Measurements from ENCODE around the gene EEF1AKMT2.
"Not testable (repeated sequence)": the region's sequence is repeated elsewhere in the genome, so short reads cannot be mapped to it uniquely, and the experiment has no call there.

EEF1AKMT2 gene

DNA sequence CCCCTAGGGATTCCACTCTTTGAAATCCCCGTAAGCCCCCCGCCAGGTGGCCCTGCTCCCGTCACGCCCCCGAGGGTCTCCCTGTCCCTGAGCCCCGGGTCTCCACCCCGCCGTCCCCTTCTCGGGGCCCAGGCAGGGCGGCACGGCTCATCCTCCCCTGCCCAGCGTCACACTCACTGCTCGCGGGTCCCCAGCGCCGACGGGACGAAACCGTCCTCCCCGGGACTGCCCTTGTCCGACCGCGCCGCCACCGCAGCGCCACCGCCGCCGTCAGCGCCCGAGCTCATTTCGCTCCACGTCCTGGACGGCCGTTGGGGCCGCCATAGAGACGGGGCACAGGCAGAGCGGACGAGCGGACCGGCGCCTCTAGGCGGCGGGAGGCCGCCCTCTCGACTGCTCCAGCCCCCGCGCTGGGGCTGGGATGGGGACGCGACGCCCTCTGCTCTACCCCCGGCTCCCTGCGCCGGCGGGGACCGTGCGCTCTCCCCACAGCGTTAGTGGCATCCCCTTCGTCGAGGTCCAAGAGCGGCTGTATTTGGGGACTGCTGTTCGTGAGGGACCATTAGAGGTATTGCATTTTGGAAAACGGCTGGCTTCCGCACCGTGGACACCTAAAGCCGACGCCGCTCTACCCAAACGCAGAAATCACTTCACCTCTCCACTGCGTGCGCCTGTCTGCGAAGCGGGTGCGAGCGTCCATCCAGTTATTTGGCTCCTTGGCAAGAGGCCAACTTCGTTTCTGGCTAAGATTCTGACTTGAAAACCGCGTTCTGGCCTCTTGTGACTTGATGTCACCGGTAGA is at the start of gene EEF1AKMT2:
Gene EEF1AKMT2 (minus strand): TSS at position 341 of the 802 bp plus-strand sequence. CDS start 54 bp downstream, at position 287.
- DNase-seq, result peak; percentile 91
- in situ Hi-C loops (cut with HindIII; ENCODE audit: low pct_ligation_motif_present, low pct_unique_long_range_greater_than_20kb, low sequenced_read_pairs), result no loop called here

- in situ Hi-C loops (cut with HindIII; ENCODE audit: low pct_ligation_motif_present, low pct_unique_long_range_greater_than_20kb, low sequenced_read_pairs), result no loop called here
- DNase-seq, result no peak
Measured at GRCh38 chr10:124837687-124838086, 46.0 kb upstream of the EEF1AKMT2 start.

- in situ Hi-C loops (cut with HindIII; ENCODE audit: low pct_ligation_motif_present, low pct_unique_long_range_greater_than_20kb, low sequenced_read_pairs), result no loop called here
Measured at GRCh38 chr10:124831116-124831515, 39.4 kb upstream of the EEF1AKMT2 start.

GRCh38 chr10:124830445-124830844 is 38.8 kb upstream of the EEF1AKMT2 start:
- in situ Hi-C loops (cut with HindIII; ENCODE audit: low pct_ligation_motif_present, low pct_unique_long_range_greater_than_20kb, low sequenced_read_pairs), result no loop called here
- DNase-seq, result no peak

More at GRCh38 chr10:124831116-124831515, 39.4 kb upstream of the EEF1AKMT2 start:
- no peak for DNase-seq

DNA sequence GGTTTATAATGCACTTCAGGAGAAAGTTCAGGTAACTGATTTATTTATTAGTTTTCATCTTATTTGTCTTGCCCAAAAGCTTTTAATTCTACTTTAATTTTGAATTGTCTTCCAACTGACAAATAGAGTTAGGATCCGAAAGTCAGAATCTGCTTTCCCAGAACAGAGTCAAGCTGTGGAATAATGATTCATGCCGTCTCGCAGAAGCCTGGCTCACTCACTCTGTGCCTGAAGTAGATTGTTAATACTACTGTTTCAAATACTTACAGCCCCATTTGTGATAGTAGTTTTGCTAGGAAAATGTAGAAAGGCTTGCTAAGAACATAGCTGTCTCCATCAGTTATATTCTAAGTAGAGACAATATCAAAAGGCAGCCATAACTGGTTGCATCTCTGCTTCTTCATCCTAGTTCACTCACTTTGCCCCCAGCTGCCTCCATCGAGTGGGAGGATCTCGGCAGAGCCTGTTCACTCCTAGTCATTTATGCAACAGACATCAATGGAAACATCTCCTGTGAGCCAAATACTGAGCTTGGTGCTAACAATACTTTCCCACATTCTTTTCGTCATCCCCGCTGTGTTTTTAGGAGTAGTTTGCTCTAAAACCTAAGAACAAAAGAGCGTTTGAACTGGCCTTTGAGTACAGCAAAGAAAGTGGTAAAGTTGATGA is 37.9 kb upstream of the EEF1AKMT2 start:
- in situ Hi-C loops (cut with HindIII; ENCODE audit: low pct_ligation_motif_present, low pct_unique_long_range_greater_than_20kb, low sequenced_read_pairs), result no loop called here
- DNase-seq, result no peak

DNA sequence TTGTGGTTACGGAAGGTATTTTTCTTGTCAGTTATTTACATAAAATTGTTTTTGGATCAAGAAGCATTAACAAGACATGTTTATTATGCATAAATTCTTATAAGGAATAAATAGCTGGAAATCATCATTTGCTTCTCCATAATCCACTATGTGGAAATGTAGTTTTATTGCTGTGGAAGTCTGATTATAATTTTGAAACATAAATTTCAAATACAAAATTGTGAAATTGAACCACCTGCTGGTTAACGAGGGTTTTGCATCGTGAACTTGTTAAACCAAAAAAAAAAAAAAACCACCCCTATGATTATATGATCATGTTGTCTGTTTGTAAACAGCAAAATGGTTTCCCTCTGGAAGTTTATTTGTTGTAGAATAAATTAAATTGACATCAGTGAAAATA is 35.8 kb upstream of the EEF1AKMT2 start:
- in situ Hi-C loops (cut with HindIII; ENCODE audit: low pct_ligation_motif_present, low pct_unique_long_range_greater_than_20kb, low sequenced_read_pairs), result no loop called here
- peak; percentile 45 for DNase-seq

- no peak for DNase-seq
- in situ Hi-C loops (cut with HindIII; ENCODE audit: low pct_ligation_motif_present, low pct_unique_long_range_greater_than_20kb, low sequenced_read_pairs), result no loop called here
Measured at GRCh38 chr10:124826262-124826661, 34.6 kb upstream of the EEF1AKMT2 start.

- in situ Hi-C loops (cut with HindIII; ENCODE audit: low pct_ligation_motif_present, low pct_unique_long_range_greater_than_20kb, low sequenced_read_pairs), result no loop called here
Measured at GRCh38 chr10:124825702-124826101, 34.0 kb upstream of the EEF1AKMT2 start.

DNA sequence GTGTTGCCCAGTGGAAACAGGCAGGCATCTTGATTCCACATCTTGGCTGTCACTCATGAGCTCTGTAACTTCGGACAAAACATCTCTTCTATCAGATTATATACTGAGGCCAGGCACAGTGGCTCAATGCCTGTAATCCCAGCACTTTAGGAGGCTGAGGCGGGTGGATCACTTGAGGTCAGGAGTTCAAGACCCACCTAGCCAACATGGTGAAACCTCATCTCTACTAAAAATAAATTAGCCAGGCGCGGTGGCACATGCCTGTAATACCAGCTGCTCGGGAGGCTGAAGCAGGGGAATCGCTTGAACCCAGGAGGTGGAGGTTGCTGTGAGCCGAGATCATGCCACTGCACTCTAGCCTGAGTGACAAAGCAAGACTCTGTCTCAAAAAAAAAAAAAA is 33.2 kb upstream of the EEF1AKMT2 start:
- DNase-seq; in situ Hi-C loops (cut with HindIII; ENCODE audit: low pct_ligation_motif_present, low pct_unique_long_range_greater_than_20kb, low sequenced_read_pairs): not testable (repeated sequence)

More at GRCh38 chr10:124825702-124826101, 34.0 kb upstream of the EEF1AKMT2 start:
- no peak for DNase-seq

DNA sequence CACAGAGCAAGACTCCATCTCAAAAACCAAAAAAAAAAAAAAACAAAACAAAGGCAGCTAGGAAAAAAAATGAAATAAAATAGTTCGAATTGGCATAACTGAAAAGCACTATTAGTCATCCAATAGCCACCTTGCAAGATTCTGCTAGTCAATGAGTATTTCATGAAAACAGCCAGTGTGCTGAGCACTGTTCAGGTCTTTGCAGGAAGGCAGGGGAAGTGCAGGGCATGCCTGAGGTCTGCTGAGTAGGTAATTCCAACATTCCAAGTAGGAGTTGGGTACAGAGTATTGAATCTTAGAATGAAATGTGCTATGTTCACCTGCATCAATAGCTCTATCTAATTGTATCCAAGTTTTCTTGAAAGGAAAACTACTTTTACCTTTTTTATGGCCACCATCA is 32.8 kb upstream of the EEF1AKMT2 start:
- DNase-seq, result no peak
- in situ Hi-C loops (cut with HindIII; ENCODE audit: low pct_ligation_motif_present, low pct_unique_long_range_greater_than_20kb, low sequenced_read_pairs), result no loop called here

- DNase-seq, result no peak
- in situ Hi-C loops (cut with HindIII; ENCODE audit: low pct_ligation_motif_present, low pct_unique_long_range_greater_than_20kb, low sequenced_read_pairs), result no loop called here
Measured at GRCh38 chr10:124821520-124821919, 29.8 kb upstream of the EEF1AKMT2 start.

GRCh38 chr10:124820121-124820520 is 28.4 kb upstream of the EEF1AKMT2 start:
- in situ Hi-C loops (cut with HindIII; ENCODE audit: low pct_ligation_motif_present, low pct_unique_long_range_greater_than_20kb, low sequenced_read_pairs), result no loop called here
- DNase-seq, result no peak

DNA sequence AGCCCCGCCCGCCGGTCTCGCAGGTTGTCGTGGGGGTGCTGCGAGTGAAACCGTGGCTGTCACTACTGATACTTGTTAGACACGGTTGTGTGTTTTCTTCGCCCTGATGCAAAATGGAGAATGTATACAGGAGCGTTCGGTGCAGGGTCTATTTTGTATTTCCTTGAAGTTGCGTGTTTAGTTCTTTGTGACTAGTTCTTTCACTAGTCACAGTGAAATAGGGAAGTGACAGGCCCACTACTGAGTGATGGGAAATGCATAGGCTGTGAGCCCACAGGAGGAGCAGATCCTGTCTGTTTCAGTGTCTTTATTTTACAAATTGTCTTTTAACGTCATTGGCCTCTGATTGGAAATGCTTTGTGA is 10.6 kb upstream of the EEF1AKMT2 start:
- in situ Hi-C loops (cut with HindIII; ENCODE audit: low pct_ligation_motif_present, low pct_unique_long_range_greater_than_20kb, low sequenced_read_pairs), result no loop called here
- DNase-seq, result no peak

DNA sequence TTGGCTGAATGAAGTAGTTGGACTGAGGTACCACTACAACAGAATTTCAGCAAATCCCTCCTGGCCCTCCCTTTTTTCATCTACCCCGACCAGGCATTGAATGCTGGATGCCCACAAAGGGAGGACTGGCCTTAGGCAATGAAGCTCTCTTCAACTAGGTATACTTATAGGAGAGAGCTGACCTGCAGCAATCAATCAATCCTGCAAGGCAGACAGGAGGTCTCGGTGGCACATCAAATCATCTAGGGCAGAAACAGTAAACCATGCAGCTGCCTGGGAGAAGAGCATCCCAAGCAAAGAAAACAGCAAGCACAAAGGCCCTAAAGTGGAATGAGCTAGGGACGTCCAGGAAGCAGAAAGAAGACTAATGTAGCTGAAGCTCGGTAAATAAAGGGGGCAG is 7.5 kb upstream of the EEF1AKMT2 start:
- DNase-seq, result no peak

DNA sequence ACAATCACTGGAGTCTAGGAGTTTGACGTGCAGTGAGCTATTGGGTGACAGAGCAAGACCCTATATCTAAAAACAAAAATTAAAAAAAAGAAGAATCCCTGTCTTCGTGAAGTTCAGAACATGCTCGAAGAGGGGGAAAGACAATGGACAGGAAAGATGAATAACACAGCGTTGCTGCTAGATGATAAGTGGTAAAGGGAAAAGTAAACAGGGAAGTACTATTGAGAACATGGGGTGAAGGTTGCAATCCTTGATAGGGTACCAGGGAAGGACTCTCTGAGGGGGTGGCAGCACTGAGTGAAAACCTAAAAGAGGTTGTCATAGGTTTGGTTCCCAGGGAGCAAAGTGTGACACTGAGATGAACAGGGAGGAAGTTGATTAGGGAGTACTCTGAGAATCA is 7.1 kb upstream of the EEF1AKMT2 start:
- DNase-seq, result no peak
- in situ Hi-C loops (cut with HindIII; ENCODE audit: low pct_ligation_motif_present, low pct_unique_long_range_greater_than_20kb, low sequenced_read_pairs), result no loop called here

More for the DNA sequence above, 7.5 kb upstream of the EEF1AKMT2 start:
- in situ Hi-C loops (cut with HindIII; ENCODE audit: low pct_ligation_motif_present, low pct_unique_long_range_greater_than_20kb, low sequenced_read_pairs), result no loop called here

- DNase-seq, result no peak
- in situ Hi-C loops (cut with HindIII; ENCODE audit: low pct_ligation_motif_present, low pct_unique_long_range_greater_than_20kb, low sequenced_read_pairs), result no loop called here
Measured at GRCh38 chr10:124798364-124798763, 6.7 kb upstream of the EEF1AKMT2 start.

DNA sequence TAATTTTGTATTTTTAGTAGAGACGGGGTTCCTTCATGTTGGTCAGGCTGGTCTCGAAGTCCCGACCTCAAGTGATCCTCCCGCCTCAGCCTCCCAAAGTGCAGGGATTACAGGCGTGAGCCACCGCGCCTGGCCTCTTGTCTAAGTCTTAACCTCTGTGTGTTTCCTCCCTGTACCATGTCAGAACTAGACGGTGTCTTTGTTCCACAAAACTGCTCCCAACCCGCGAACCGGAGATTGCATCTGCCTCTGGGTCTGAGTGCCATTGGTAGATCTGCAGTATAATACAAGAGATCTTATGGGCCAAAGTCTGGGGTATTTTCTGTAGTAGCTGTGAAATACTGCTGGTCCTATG is 1.3 kb upstream of the EEF1AKMT2 start:
- in situ Hi-C loops (cut with HindIII; ENCODE audit: low pct_ligation_motif_present, low pct_unique_long_range_greater_than_20kb, low sequenced_read_pairs), result no loop called here
- no peak for DNase-seq

DNA sequence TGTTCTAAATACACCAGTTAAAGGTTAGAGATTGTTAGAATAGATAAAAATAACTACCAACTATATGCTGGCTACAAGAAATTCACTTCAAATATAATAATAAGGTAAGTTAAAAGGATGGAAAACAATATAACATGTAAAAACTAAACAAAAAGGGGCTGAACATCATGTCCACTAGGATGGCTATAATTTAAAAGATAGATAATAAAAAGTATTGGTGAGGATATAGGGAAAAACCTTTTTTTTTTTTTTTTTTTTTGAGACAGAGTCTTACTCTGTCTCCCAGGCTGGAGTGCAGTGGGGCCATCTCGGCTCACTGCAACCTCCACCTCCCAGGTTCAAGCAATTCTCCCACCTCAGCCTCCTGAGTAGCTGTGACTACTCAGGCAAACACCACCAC is 8.8 kb downstream of the EEF1AKMT2 start:
- DNase-seq; in situ Hi-C loops (cut with HindIII; ENCODE audit: low pct_ligation_motif_present, low pct_unique_long_range_greater_than_20kb, low sequenced_read_pairs): not testable (repeated sequence)

DNA sequence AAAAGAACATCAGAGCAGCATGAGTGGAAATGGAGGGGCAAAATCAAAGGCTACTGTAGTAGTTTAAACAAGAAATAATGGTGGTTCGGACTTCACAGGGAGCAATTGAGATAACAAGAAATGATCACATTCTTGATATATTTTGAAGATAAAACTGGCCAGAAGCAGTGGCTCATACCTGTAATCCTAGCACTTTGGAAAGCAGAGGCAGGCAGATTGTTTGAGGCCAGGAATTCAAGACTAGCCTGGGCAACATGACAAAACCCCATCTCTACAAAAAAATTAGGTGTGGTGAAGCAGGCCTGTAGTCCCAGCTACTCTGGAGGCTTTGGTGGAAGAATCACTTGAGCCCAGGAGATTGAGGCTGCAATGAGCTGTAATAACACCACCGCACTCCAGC is 22.9 kb downstream of the EEF1AKMT2 start:
- DNase-seq, result no peak
- in situ Hi-C loops (cut with HindIII; ENCODE audit: low pct_ligation_motif_present, low pct_unique_long_range_greater_than_20kb, low sequenced_read_pairs), result no loop called here

DNA sequence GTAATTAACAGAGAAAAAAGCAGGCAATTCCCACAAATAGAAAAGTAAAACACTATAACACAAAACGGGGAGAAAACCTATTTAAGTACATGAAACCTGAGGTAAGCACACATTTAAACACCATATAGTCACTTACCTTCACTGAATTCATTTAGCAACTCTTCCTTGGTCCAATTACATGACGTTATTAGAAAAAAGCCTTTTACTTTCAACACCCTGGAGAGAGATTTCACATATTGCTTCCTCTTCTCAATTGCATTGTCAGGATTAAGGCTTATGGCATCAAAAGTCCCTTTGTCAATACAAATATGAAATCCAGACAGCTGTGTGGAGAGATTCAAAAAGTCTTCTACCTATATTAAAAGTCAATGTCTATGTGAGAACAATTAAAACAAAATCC is 26.4 kb downstream of the EEF1AKMT2 start:
- DNase-seq, result no peak
- in situ Hi-C loops (cut with HindIII; ENCODE audit: low pct_ligation_motif_present, low pct_unique_long_range_greater_than_20kb, low sequenced_read_pairs), result no loop called here
